Measurements from ENCODE around the gene XRN2.

The XRN2 gene

GRCh38 chr20:21301940-21302663, 1.0 kb upstream of the XRN2 start:
- no peak for DNase-seq

DNA sequence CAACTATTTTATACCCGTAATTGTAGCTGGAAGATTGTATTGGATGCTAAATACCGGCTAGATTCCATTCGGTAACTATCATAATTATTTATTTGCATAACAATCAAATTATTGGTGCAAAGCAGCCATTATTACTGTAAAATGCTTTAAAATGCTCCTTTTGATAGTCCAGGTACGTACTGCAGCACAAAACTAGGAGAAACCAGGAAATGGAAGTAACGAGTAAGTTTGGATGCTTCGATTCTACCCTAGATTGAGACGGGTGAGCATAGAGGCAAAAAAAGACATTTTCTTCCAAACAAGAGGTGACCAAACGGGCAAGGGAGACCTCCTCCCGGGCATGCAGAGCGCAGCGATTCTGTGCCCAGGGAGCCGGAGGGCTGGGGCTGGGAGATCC, 469 bp upstream of the XRN2 start:
- DNase-seq, result no peak

GRCh38 chr20:21303872-21304586, 898 bp downstream of the XRN2 start:
- no peak for DNase-seq

DNA sequence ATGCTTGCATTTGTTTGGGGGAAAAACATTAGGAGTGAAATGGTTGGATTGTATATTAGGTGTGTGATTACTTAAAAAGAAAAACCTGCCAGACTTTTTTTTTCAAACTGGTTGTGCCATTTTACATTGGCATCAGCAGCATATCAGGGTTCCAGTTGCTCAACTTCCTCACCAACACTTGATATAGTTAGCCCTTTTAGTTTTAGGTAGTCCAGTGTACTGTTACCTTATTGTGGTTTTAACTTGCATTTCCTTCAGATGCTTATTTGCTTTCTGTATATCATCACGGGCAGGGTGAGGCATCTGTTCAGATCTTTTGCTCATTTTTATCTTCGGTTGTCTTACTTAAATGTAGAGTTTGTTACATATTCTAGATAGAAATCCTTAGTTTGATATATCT, 5.2 kb downstream of the XRN2 start:
- DNase-seq, result no peak

- DNase-seq, result no peak
Measured at GRCh38 chr20:21309678-21310467, 6.7 kb downstream of the XRN2 start.

DNA sequence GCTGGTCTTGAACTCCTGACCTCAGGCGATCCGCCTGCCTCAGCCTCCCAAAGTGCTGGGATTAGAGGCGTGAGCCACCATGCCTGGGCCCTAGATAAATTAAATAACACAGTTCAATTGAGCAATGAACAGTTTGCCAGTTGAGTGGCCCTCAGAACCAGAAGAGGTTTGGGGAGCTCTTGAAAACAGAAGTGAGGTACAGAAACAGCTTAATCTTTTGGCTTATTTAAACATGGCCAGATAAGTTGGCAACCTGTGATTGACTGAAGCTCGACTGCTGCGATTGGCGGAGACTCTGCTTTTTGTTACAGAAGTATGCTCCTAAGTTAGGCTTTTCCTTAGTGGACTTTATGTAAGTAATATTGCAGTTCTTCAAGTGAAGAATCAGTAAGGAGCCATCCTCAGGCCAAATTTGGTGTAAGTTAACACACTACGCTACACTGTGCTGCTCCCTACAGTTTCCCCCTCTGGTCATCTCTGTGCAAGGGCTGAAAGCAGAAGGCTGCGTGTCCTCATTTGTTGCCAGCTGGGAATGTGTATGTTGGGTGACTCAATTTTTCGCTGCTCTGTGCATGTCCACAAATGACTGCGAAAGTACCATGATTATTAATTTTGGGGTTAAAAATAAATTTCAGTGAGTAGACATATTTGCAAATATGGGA, 9.8 kb downstream of the XRN2 start:
- DNase-seq, result no peak

DNA sequence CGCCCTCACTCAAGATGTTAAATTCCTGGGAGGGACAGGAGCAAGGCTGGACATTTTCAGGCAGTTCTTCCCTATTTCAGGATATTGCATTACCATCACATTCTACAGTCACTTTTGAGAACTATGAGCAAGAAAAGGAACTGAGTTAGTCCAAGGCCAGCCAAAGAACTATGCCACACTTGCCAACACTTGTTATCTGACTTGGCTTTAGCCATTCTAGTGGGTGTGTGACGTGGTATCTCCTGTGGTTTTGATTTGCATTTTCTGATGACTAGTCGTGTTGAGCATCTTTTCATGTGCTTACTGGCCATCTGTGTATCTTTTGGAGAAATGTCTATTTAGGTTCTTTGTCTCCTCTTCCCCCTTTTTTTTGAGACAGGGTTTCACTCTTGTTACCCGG, 12.0 kb downstream of the XRN2 start:
- no peak for DNase-seq

DNA sequence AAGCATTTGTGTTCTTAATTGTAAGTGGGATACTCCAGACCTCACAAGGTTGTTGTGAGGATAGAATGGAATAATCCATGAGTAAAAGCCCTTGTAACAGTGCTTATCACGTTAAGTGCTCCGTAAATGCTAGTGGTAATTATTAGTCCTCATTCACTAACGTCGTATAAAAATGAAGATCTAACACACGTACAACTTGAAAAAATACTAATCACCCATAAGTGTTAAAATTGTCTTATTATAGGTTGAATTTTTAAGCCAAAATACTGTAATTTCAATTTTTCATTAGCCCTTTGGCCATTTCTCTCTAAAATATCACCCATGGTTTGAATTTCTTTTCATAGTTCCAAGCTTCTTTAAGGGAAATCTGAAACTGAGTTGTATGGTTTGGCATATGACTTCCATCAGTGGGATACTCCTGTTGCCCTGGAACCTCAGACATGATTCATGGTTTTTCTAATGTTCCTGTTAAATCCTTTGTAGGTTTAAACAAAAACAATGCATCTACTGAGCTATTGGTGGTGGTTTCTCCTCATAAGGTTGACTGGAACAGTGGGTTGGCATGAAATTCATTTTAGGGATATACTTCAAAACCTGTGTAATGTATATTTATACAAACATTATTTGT, 19.1 kb downstream of the XRN2 start:
- no peak for DNase-seq

GRCh38 chr20:21322921-21323331, 19.8 kb downstream of the XRN2 start:
- no peak for DNase-seq

GRCh38 chr20:21323640-21324039, 20.5 kb downstream of the XRN2 start:
- no peak for DNase-seq

GRCh38 chr20:21324126-21324525, 21.0 kb downstream of the XRN2 start:
- no peak for DNase-seq

GRCh38 chr20:21325296-21325695, 22.2 kb downstream of the XRN2 start:
- DNase-seq, result no peak

DNA sequence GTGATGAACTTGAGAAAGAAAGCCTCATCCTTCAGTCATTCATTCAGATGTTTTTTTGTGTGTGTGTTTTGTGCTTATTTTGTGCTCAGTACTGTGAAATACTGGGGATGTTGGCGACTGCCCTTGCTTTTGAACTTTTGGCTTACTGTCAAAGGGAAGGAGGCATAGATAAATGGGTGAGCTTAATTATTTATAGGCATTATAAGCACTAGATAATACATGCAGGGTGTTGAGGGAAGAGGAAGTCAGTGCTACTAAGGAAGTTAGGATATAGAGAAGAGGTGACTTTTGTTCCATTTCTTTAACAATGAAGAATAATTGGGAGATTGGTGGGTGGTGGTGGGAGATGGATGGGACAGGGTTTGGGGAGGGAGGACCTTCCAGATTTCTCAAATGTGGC, 23.6 kb downstream of the XRN2 start:
- no peak for DNase-seq

DNA sequence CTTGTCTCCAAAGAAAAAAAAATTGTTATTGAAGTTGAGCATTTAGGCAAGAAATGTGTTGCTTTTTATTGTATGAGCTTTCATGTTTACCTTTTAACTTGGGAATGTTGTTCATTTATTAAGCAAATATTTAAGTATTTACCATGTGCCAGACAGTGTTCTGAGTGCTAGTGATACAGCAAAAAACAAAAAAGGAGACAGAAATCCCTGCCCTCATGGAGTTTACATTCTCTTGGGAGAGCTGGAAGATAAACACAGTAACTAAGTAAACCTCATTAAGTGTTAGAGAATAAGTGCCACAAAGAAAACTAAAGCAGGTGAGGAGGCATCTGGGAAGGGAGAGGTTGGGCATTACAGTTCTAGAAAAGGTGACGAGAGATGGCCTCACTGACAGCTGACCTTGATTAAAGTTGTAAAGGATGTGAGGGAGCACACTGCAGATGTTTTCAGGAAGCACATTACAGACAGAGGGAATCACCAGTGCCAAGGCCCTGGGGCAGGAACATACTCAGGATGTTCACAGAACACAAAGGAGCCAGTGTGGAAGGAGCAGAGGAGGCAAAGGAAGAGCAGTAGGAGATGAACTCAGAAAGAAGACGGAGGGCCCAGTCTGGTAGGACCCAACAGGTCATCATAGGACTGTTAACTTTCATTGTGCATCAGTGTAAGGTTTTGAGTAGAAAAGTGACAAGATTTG, 33.5 kb downstream of the XRN2 start:
- no peak for DNase-seq

DNA sequence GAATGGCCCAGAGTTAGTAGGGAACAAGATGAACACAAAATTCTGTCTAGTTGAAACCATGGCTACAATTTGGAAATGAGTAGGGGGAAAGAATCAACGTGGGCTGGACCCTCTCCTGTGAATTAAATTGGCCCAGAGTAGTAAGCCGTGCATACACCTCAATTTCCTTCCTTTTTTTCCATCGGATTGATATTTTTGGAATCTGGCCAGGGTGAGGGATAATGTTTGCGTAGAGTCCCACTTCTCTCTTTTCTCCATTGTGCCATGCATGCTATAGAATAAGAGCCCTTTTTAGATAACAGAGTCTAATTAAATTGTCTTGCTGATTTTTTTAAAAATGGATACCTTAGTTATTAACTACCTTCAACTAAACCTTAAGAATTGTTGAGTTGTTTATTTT, 35.2 kb downstream of the XRN2 start:
- DNase-seq, result no peak

GRCh38 chr20:21339499-21339898, 36.4 kb downstream of the XRN2 start:
- no peak for DNase-seq

GRCh38 chr20:21340991-21341697, 38.0 kb downstream of the XRN2 start:
- no peak for DNase-seq

- no peak for DNase-seq
Measured at GRCh38 chr20:21342656-21343345, 39.7 kb downstream of the XRN2 start.

DNA sequence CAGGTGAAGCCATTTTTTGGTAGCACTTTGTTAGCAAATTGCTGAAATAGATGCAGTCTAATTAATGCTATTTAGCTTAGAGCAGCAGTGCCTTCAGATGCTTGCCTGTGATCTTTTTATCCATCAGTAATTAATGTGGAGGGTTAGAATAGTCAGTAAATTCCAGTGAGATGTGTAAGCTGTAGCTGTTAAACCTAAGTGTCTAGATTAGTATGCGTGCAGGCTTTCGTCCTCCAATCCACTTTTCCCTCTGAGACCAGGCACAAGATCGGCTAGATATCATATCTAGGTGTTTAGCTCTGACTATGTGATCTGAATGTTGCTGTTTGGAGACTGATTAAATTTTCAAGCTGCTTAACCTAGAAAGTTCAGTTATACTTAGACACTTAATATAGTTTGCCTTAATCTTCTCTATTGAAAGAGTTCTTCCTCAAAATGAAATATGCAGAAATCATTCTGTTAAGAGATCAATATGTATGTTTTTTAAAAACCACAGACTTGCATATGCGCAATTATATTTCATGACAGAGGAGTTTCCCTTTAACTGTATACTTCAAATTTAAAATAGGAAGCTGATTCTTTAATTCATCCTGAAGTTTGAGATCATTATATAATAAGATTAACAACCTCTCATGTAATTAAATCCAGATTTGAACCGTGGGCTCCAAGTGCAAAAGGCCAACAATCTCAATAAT, 41.2 kb downstream of the XRN2 start:
- no peak for DNase-seq

GRCh38 chr20:21344961-21345360, 41.8 kb downstream of the XRN2 start:
- DNase-seq, result no peak

Measured in right hindlimb (tissue), 1 donor.